Duodenal mucosa (tissue), 2 donors: ENCODE results near the gene KRT74.

ENCODE experiments used
- H3K27ac ChIP-seq: one replicate; pipeline ENCODE4 v1.7.0; 2013; ENCODE audit warnings: low read depth, low read length
- H3K27me3 ChIP-seq, 2 donors: one replicate each; pipeline ENCODE4 v1.7.0; 2013; ENCODE audit warnings: low read length in 2 of 2, control low read depth in 1 of 2; ENCODE audit not compliant: insufficient read depth in 2 of 2, control insufficient read depth in 1 of 2
- H3K36me3 ChIP-seq, 2 donors: one replicate each; pipeline ENCODE4 v1.7.0; 2013; ENCODE audit warnings: low read length in 2 of 2, control low read depth in 1 of 2; ENCODE audit not compliant: insufficient read depth in 2 of 2, control insufficient read depth in 1 of 2
- H3K4me1 ChIP-seq, 2 donors: one replicate each; pipeline ENCODE4 v1.7.0; 2013; ENCODE audit warnings: low read length in 2 of 2, control low read depth in 1 of 2; ENCODE audit not compliant: insufficient read depth in 2 of 2, control insufficient read depth in 1 of 2
- H3K4me3 ChIP-seq, 2 donors: one replicate each; pipeline ENCODE4 v1.7.0; 2013; ENCODE audit warnings: low read length in 2 of 2, low read depth in 1 of 2
- H3K9ac ChIP-seq, 2 donors: one replicate each; pipeline ENCODE4 v1.7.0; 2013; ENCODE audit warnings: low read length in 2 of 2, low read depth in 1 of 2
- H3K9me3 ChIP-seq, 2 donors: one replicate each; pipeline ENCODE4 v1.7.0; 2013; ENCODE audit warnings: low read length in 2 of 2, control low read depth in 1 of 2; ENCODE audit not compliant: control insufficient read depth in 1 of 2

The KRT74 gene

GRCh38 chr12:52578469-52578868 lies 4.8 kb upstream of the KRT74 start:
- Histone ChIP-seq H3K36me3 (no peaks in the 10 kb centered on the region), H3K4me1 (peaks cover 6 to 9% of the 10 kb centered on the region in 2 donors), H3K27ac (no peak overlapping the region), H3K9me3 (no peaks in the 10 kb centered on the region), H3K4me3 (no peak overlapping the region), H3K9ac (no peak overlapping the region), H3K27me3 (peaks cover 0 to 3% of the 10 kb centered on the region in 2 donors)

GRCh38 chr12:52577316-52577715 lies 3.7 kb upstream of the KRT74 start:
- Histone ChIP-seq H3K36me3 (no peaks in the 10 kb centered on the region), H3K4me3 (no peak overlapping the region), H3K4me1 (peaks cover 0 to 4% of the 10 kb centered on the region in 2 donors), H3K9me3 (no peaks in the 10 kb centered on the region), H3K27ac (no peak overlapping the region), H3K9ac (no peak overlapping the region), H3K27me3 (peaks cover 0 to 3% of the 10 kb centered on the region in 2 donors)

DNA sequence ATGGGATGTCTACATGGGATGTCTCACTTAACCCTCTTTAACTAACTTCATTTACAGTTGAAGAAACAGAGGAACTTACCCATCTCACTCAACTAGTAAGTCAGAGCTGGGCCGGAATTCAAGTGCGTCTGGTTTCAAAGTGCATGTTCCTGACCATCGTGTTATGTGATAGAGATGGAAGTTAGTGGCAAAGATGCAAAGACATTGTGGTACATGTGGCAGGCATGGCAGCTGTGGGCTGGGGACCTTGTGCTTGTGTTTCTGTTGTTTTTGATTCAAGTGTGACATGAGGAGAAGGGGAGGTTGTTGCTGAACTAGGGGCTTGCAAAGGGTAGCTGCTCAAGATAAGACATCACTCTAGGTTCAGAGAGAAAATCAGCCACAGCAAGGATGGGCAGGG lies 2.3 kb upstream of the KRT74 start:
- Histone ChIP-seq H3K9me3 (no peaks in the 10 kb centered on the region), H3K9ac (no peak overlapping the region), H3K27me3 (peaks cover 0 to 4% of the 10 kb centered on the region in 2 donors), H3K27ac (no peak overlapping the region), H3K4me3 (no peak overlapping the region), H3K4me1 (peaks cover 0 to 4% of the 10 kb centered on the region in 2 donors), H3K36me3 (no peaks in the 10 kb centered on the region)

- no peaks in the 10 kb centered on the region for H3K9me3 ChIP-seq
- H3K4me1 ChIP-seq: peaks cover 0 to 4% of the 10 kb centered on the region in 2 donors
- no peak overlapping the region for H3K27ac ChIP-seq
- H3K4me3 ChIP-seq: no peak overlapping the region
- H3K9ac ChIP-seq: no peak overlapping the region
- no peaks in the 10 kb centered on the region for H3K36me3 ChIP-seq
- H3K27me3 ChIP-seq: peaks cover 0 to 4% of the 10 kb centered on the region in 2 donors
Measured at GRCh38 chr12:52575256-52575655, 1.6 kb upstream of the KRT74 start.

GRCh38 chr12:52573306-52573705 lies 337 bp downstream of the KRT74 start:
- peaks cover 0 to 4% of the 10 kb centered on the region in 2 donors for H3K4me1 ChIP-seq
- no peaks in the 10 kb centered on the region for H3K9me3 ChIP-seq
- H3K27ac ChIP-seq: no peak overlapping the region
- H3K36me3 ChIP-seq: no peaks in the 10 kb centered on the region
- H3K9ac ChIP-seq: no peak overlapping the region
- H3K4me3 ChIP-seq: no peak overlapping the region
- H3K27me3 ChIP-seq: peaks cover 4% of the 10 kb centered on the region in 2 donors

- no peak overlapping the region for H3K4me3 ChIP-seq
- H3K36me3 ChIP-seq: no peaks in the 10 kb centered on the region
- H3K9me3 ChIP-seq: no peaks in the 10 kb centered on the region
- no peaks in the 10 kb centered on the region for H3K4me1 ChIP-seq
- H3K27ac ChIP-seq: no peak overlapping the region
- H3K9ac ChIP-seq: no peak overlapping the region
- peaks cover 4% of the 10 kb centered on the region in 2 donors for H3K27me3 ChIP-seq
Measured at GRCh38 chr12:52570511-52570910, 3.1 kb downstream of the KRT74 start.

DNA sequence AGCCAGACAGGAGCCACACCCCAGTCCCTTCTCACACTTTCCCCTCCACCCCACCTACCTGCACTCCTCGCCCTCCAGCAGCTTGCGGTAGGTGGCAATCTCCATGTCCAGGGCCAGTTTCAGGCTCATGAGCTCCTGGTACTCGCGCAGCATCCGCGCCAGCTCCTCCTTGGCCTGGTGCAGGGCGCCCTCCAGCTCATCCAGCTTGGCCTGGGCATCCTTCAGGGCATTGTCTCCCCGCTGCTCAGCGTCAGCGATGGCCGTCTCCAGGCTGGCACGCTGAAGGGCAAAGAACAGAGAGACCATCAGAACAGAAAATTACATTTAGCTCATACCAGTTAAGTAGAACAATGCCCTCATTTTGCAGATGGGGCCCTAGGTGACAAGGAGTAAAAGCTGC lies 5.5 kb downstream of the KRT74 start:
- Histone ChIP-seq H3K9me3 (no peaks in the 10 kb centered on the region), H3K27me3 (peaks cover 4% of the 10 kb centered on the region in 2 donors), H3K4me3 (no peak overlapping the region), H3K27ac (no peak overlapping the region), H3K4me1 (no peaks in the 10 kb centered on the region), H3K9ac (no peak overlapping the region), H3K36me3 (no peaks in the 10 kb centered on the region)

DNA sequence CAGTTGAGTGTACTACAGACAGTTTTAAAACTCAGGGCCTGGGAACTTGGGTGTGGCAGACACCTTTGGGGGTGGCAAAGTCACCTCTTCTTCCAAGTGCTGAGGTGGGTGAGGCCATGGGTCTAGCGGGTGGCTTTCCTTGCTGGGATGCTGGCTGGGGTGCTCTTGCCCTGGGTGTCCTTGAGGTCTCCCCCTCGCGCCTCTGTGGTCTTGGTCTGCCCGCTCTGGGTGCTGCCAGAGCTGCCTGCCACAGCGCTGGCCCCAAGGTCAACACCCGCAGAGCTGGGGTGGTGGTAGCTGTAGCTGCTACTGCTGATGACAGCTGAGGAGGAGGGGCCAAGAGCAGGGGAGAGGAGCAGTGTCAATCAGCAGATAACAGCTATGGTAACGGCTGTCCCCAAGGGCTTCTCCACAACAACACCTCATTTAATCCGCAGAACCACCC lies 6.8 kb downstream of the KRT74 start:
- H3K27me3 ChIP-seq: peaks cover 4% of the 10 kb centered on the region in 2 donors
- H3K4me3 ChIP-seq: no peak overlapping the region
- H3K27ac ChIP-seq: no peak overlapping the region
- H3K4me1 ChIP-seq: no peaks in the 10 kb centered on the region
- H3K9ac ChIP-seq: no peak overlapping the region
- no peaks in the 10 kb centered on the region for H3K9me3 ChIP-seq
- H3K36me3 ChIP-seq: no peaks in the 10 kb centered on the region

GRCh38 chr12:52564582-52564981 lies 9.1 kb downstream of the KRT74 start:
- no peak overlapping the region for H3K27ac ChIP-seq
- peaks cover 0 to 4% of the 10 kb centered on the region in 2 donors for H3K27me3 ChIP-seq
- no peak overlapping the region for H3K9ac ChIP-seq
- H3K4me1 ChIP-seq: no peaks in the 10 kb centered on the region
- no peaks in the 10 kb centered on the region for H3K36me3 ChIP-seq
- no peaks in the 10 kb centered on the region for H3K9me3 ChIP-seq
- H3K4me3 ChIP-seq: no peak overlapping the region

GRCh38 chr12:52561880-52562449 lies 11.7 kb downstream of the KRT74 start:
- no peaks in the 10 kb centered on the region for H3K27me3 ChIP-seq
- H3K4me1 ChIP-seq: no peaks in the 10 kb centered on the region
- no peak overlapping the region for H3K4me3 ChIP-seq
- H3K36me3 ChIP-seq: no peaks in the 10 kb centered on the region
- H3K9me3 ChIP-seq: no peaks in the 10 kb centered on the region
- H3K27ac ChIP-seq: no peak overlapping the region
- no peak overlapping the region for H3K9ac ChIP-seq

DNA sequence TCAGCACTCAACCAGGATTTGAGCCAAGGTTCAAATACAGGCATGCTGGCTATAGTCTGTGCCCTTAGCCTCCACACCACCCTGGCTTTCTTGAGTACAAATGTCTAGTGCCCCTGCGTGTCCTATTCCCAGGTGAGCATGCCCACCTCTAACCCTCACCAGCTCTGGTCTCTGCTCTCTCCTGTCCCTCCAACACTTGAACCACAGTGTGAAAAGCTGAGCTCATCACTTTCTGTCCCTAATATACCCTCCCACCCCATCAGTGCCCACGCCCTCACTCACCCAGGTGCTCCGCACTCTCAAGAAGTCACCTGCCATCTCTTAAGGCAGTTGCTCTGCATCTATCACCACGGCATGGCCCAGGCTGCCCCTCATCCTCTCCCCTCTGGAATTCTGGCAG lies 13.7 kb downstream of the KRT74 start:
- Histone ChIP-seq H3K9ac (no peak overlapping the region), H3K36me3 (no peaks in the 10 kb centered on the region), H3K27me3 (no peaks in the 10 kb centered on the region), H3K4me3 (no peak overlapping the region), H3K9me3 (no peaks in the 10 kb centered on the region), H3K4me1 (no peaks in the 10 kb centered on the region), H3K27ac (no peak overlapping the region)
